Measurements from ENCODE around the gene HS6ST2.

The HS6ST2 gene

DNA sequence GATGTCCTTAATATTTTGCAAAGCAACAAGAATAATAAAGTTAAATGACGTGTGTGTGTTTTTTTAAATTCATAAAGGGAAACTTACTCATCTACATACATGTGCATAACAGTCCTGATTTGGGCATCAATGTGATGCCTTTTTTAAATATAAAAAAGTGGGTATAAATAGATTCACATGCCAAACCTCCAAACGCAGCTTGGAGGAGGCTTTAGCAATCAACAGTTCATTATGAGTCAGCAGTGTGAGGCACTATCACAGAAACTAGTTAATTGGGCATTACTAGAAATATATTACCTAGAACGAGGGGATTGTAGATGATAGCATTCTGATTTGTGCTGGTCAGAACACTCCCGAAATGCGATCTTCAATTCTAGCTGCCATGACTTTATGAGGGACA is 115.1 kb downstream of the HS6ST2 start:
- TF ChIP-seq, protein P1, sequence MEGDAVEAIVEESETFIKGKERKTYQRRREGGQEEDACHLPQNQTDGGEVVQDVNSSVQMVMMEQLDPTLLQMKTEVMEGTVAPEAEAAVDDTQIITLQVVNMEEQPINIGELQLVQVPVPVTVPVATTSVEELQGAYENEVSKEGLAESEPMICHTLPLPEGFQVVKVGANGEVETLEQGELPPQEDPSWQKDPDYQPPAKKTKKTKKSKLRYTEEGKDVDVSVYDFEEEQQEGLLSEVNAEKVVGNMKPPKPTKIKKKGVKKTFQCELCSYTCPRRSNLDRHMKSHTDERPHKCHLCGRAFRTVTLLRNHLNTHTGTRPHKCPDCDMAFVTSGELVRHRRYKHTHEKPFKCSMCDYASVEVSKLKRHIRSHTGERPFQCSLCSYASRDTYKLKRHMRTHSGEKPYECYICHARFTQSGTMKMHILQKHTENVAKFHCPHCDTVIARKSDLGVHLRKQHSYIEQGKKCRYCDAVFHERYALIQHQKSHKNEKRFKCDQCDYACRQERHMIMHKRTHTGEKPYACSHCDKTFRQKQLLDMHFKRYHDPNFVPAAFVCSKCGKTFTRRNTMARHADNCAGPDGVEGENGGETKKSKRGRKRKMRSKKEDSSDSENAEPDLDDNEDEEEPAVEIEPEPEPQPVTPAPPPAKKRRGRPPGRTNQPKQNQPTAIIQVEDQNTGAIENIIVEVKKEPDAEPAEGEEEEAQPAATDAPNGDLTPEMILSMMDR (IDR thresholded peaks at IDR 0.05; ENCODE audit: poor library complexity, severe bottlenecking), result no peak
- no peaks in the 10 kb centered on the region for H3K36me3 ChIP-seq (ENCODE audit: low read depth)
- no peaks in the 10 kb centered on the region for H3K4me1 ChIP-seq (ENCODE audit: insufficient read depth, poor library complexity, severe bottlenecking)
- no peak overlapping the region for H3K4me3 ChIP-seq (ENCODE audit: severe bottlenecking)
- no peaks in the 10 kb centered on the region for H3K27me3 ChIP-seq (ENCODE audit: insufficient read depth, poor library complexity, severe bottlenecking)
- ATAC-seq (ENCODE audit: low read depth), result no peak
- DNase-seq (ENCODE audit: low spot score), result no peak
- no peaks in the 10 kb centered on the region for H3K9me3 ChIP-seq (ENCODE audit: severe bottlenecking)
- no peak overlapping the region for H3K27ac ChIP-seq (ENCODE audit: poor library complexity, severe bottlenecking)

DNA sequence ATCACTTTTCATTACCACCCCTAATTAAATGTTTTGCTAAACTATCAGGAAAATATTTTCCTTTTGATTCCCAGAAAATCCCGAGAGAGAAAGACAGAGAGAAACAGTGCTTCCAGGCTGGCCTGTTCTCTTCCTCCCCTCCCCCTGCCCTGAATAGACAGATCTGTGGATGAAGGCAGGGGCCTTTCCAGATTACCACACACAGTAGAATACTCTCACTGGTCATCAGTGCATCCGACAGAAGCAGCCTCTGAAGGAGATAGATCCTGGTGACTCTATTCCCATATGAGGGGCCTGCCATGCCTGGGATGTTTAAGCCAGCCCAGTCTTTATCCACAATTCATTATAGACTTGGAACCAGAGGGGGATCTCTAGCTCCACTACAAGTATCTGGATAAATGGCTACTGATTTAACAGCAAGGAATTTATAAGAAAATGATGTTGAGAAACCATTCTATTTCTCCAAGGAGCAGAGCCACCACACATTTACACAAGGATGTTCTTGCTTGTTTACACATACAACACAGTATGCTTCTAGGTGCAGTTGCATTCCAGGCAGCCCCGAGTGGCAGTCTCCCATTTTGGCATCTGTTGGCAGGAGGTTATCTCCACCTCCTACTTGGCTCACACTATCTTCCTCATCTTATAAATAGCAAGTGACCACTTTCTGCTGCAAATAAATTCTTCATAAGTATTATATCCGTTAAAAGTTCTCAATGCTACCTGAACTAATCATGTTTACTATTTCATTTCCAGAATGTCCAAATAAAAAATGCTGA is 115.8 kb downstream of the HS6ST2 start:
- Histone ChIP-seq H3K4me3 (ENCODE audit: severe bottlenecking) (no peak overlapping the region), H3K36me3 (ENCODE audit: low read depth) (no peaks in the 10 kb centered on the region), H3K27ac (ENCODE audit: poor library complexity, severe bottlenecking) (no peak overlapping the region), H3K9me3 (ENCODE audit: severe bottlenecking) (no peaks in the 10 kb centered on the region), H3K27me3 (ENCODE audit: insufficient read depth, poor library complexity, severe bottlenecking) (no peaks in the 10 kb centered on the region), H3K4me1 (ENCODE audit: insufficient read depth, poor library complexity, severe bottlenecking) (no peaks in the 10 kb centered on the region)
- no peak for ATAC-seq (ENCODE audit: low read depth)
- DNase-seq (ENCODE audit: low spot score), result no peak
- TF ChIP-seq, protein P1 (IDR thresholded peaks at IDR 0.05; ENCODE audit: poor library complexity, severe bottlenecking), result no peak

DNA sequence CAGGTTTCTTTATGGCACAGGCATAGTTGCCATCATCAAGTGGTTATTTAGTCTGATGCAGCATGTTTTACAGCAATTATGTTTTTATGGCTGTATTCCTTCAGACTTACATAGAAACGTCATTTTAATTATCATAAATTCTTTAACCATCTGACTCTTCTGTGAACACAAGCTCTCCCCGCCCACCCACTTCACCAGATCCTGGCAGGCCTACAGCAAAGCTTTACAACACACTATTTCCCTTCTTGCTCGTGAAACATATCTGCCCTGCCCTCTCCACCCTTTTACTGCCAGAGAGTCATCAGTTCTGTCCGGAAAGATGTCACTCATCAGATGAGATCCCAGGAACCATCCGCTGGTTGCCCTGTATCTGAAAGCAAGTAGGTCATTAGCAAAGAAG is 120.5 kb downstream of the HS6ST2 start:
- no peaks in the 10 kb centered on the region for H3K4me1 ChIP-seq (ENCODE audit: insufficient read depth, poor library complexity, severe bottlenecking)
- no peak for ATAC-seq (ENCODE audit: low read depth)

DNA sequence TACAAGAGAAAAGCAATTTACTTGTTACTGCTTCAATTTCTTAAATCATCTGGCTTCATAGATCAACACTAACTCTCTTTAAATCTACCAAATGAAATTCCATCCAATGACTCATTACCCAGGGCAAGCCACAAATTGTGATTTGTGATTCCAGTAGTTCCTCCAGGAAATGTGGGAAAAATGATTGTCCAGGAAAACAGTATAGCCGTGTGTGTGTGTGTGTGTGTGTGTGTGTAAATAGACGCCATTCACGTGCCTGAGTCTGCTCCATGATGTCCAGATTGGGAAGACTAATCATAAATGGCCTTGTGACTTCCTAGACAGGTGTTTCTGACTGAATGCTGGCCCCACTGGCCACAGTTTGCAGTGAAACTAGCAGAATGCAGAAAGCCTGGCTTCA is 121.3 kb downstream of the HS6ST2 start:
- TF ChIP-seq, protein P1 (IDR thresholded peaks at IDR 0.05; ENCODE audit: poor library complexity, severe bottlenecking), result no peak
- Histone ChIP-seq H3K27me3 (ENCODE audit: insufficient read depth, poor library complexity, severe bottlenecking) (no peaks in the 10 kb centered on the region), H3K4me1 (ENCODE audit: insufficient read depth, poor library complexity, severe bottlenecking) (no peaks in the 10 kb centered on the region), H3K36me3 (ENCODE audit: low read depth) (no peaks in the 10 kb centered on the region), H3K4me3 (ENCODE audit: severe bottlenecking) (no peak overlapping the region), H3K9me3 (ENCODE audit: severe bottlenecking) (no peaks in the 10 kb centered on the region), H3K27ac (ENCODE audit: poor library complexity, severe bottlenecking) (no peak overlapping the region)
- ATAC-seq (ENCODE audit: low read depth) (0 out of 3 replicates have a peak, but pooled peaks have one; percentile 49), DNase-seq (ENCODE audit: low spot score) (no peak)

More for the DNA sequence above, 120.5 kb downstream of the HS6ST2 start:
- Histone ChIP-seq H3K27ac (ENCODE audit: poor library complexity, severe bottlenecking) (no peak overlapping the region), H3K4me3 (ENCODE audit: severe bottlenecking) (no peak overlapping the region), H3K36me3 (ENCODE audit: low read depth) (no peaks in the 10 kb centered on the region), H3K9me3 (ENCODE audit: severe bottlenecking) (no peaks in the 10 kb centered on the region), H3K27me3 (ENCODE audit: insufficient read depth, poor library complexity, severe bottlenecking) (no peaks in the 10 kb centered on the region)
- TF ChIP-seq, protein P1 (IDR thresholded peaks at IDR 0.05; ENCODE audit: poor library complexity, severe bottlenecking), result no peak
- DNase-seq (ENCODE audit: low spot score), result no peak

DNA sequence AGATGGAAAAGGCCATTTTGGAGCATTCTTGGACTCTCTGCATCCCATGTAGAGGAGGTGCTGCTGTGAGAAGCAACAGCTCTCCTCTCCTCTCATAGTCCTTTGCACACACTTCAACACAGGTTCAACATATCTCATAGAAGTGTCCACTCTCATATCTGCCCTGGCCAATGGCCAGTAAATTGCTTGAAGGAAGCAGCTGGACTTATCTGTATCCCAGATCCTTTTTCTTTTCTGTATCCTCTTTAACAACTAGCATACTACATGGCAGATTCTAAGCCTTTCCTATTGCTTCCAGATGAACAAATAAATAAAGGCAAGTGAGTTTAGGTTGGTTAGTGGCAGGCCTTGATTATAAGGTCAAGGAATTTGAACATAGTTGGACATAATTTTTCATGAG is 122.0 kb downstream of the HS6ST2 start:
- TF ChIP-seq, protein P1 (IDR thresholded peaks at IDR 0.05; ENCODE audit: poor library complexity, severe bottlenecking), result no peak
- H3K4me3 ChIP-seq (ENCODE audit: severe bottlenecking), result no peak overlapping the region
- H3K4me1 ChIP-seq (ENCODE audit: insufficient read depth, poor library complexity, severe bottlenecking), result no peaks in the 10 kb centered on the region
- no peak overlapping the region for H3K27ac ChIP-seq (ENCODE audit: poor library complexity, severe bottlenecking)
- H3K36me3 ChIP-seq (ENCODE audit: low read depth), result no peaks in the 10 kb centered on the region
- no peak for DNase-seq (ENCODE audit: low spot score)
- H3K9me3 ChIP-seq (ENCODE audit: severe bottlenecking), result no peaks in the 10 kb centered on the region
- no peak for ATAC-seq (ENCODE audit: low read depth)
- no peaks in the 10 kb centered on the region for H3K27me3 ChIP-seq (ENCODE audit: insufficient read depth, poor library complexity, severe bottlenecking)

Data from RWPE2 (cell line).